Astrocyte of the spinal cord (primary cell): ENCODE results near the gene TNFSF9.

ENCODE experiments used
- DNase-seq: peaks from one replicate; pipeline ENCODE4 v3.0.0; 2011; ENCODE audit warnings: low read depth, low spot score
- H3K4me3 ChIP-seq: 2 replicates; pipeline ENCODE4 v1.5.1; 2011; ENCODE audit warnings: low read depth, mild to moderate bottlenecking, low read length, moderate library complexity
- CTCF ChIP-seq: IDR thresholded peaks from 2 replicates; pipeline ENCODE4 v1.5.1; 2012; ENCODE audit warnings: low read depth, mild to moderate bottlenecking, low read length, inconsistent platforms
- in situ Hi-C: cut with HindIII; loops from 2 replicates; pipeline ENCODE4 v1.10.0; 2017; ENCODE audit warnings: low sequenced_read_pairs

The TNFSF9 gene

GRCh38 chr19:6527893-6528543 is 2.8 kb upstream of the TNFSF9 start:
- H3K4me3 ChIP-seq: no peak overlapping the region
- TF ChIP-seq CTCF: no peak
- in situ Hi-C loops: no loop called here
- no peak for DNase-seq

GRCh38 chr19:6528544-6529121 is 2.2 kb upstream of the TNFSF9 start:
- DNase-seq: no peak
- no peak overlapping the region for H3K4me3 ChIP-seq
- in situ Hi-C loops: no loop called here
- TF ChIP-seq CTCF: no peak

GRCh38 chr19:6529351-6529750 is 1.5 kb upstream of the TNFSF9 start:
- in situ Hi-C loops: no loop called here
- DNase-seq: no peak
- H3K4me3 ChIP-seq: no peak overlapping the region
- no peak for TF ChIP-seq CTCF

- no peak for DNase-seq
- H3K4me3 ChIP-seq: peak overlapping the region; percentile 67
- no peak for TF ChIP-seq CTCF
- in situ Hi-C loops: no loop called here
These were observed 865 bp upstream of the TNFSF9 start for GRCh38 chr19:6529937-6530385.

GRCh38 chr19:6531163-6531955 is 533 bp downstream of the TNFSF9 start:
- H3K4me3 ChIP-seq: peak overlapping the region; percentile 67
- in situ Hi-C loops: no loop called here
- DNase-seq: no peak
- no peak for TF ChIP-seq CTCF

- in situ Hi-C loops: no loop called here
- DNase-seq: no peak
- peak overlapping the region; percentile 67 for H3K4me3 ChIP-seq
- TF ChIP-seq CTCF: no peak
These were observed 1.1 kb downstream of the TNFSF9 start for GRCh38 chr19:6531956-6532243.
